Stimulated activated CD8-positive, alpha-beta memory T cell treated with anti-CD3 and anti-CD28 coated beads, Interleukin-7, amount 100 ng/mL, for 1 hour (primary cell): ENCODE results near the gene CDH23.

Experiments
- DNase-seq, 2 donors: peaks; one replicate each; pipeline ENCODE4 v3.0.0-alpha.2; 2020; ENCODE audit warnings: low read depth in 2 of 2

Gene CDH23

GRCh38 chr10:71622154-71622526, 225.4 kb downstream of the CDH23 start:
- no peak for DNase-seq

- no peak for DNase-seq
Observed at GRCh38 chr10:71622616-71623015, 225.9 kb downstream of the CDH23 start.

- DNase-seq: no peak
Observed at GRCh38 chr10:71623098-71623985, 226.6 kb downstream of the CDH23 start.

GRCh38 chr10:71623986-71624291, 227.2 kb downstream of the CDH23 start:
- DNase-seq: no peak

- DNase-seq: no peak
Observed at GRCh38 chr10:71625445-71626175, 228.9 kb downstream of the CDH23 start.

- no peak for DNase-seq
Observed at GRCh38 chr10:71627230-71627939, 230.7 kb downstream of the CDH23 start.

- DNase-seq: no peak
Observed at GRCh38 chr10:71627956-71628355, 231.2 kb downstream of the CDH23 start.

- DNase-seq: no peak
Observed at GRCh38 chr10:71629131-71629530, 232.4 kb downstream of the CDH23 start.

GRCh38 chr10:71630168-71630567, 233.4 kb downstream of the CDH23 start:
- no peak for DNase-seq

GRCh38 chr10:71631007-71631861, 234.5 kb downstream of the CDH23 start:
- DNase-seq: no peak

- DNase-seq: no peak
Observed at GRCh38 chr10:71632200-71632820, 235.6 kb downstream of the CDH23 start.

- DNase-seq: no peak
Observed at GRCh38 chr10:71632896-71633600, 236.3 kb downstream of the CDH23 start.

- no peak for DNase-seq
Observed at GRCh38 chr10:71633920-71634319, 237.2 kb downstream of the CDH23 start.

GRCh38 chr10:71634531-71635164, 237.9 kb downstream of the CDH23 start:
- no peak for DNase-seq

- no peak for DNase-seq
Observed at GRCh38 chr10:71635251-71635866, 238.6 kb downstream of the CDH23 start.

- DNase-seq: no peak
Observed at GRCh38 chr10:71635867-71636266, 239.1 kb downstream of the CDH23 start.

- DNase-seq: no peak
Observed at GRCh38 chr10:71636588-71636987, 239.9 kb downstream of the CDH23 start.

- DNase-seq: no peak
Observed at GRCh38 chr10:71637305-71637704, 240.6 kb downstream of the CDH23 start.

- DNase-seq: no peak
Observed at GRCh38 chr10:71638064-71638821, 241.5 kb downstream of the CDH23 start.
